HUES64 (cell line): ENCODE results near the gene ALDH7A1.
A peak's percentile ranks its signal among the peaks of the same experiment; 100 is the strongest.
"Not testable (repeated sequence)": the region's sequence is repeated elsewhere in the genome, so short reads cannot be mapped to it uniquely, and the experiment has no call there.

Experiments
- H3K27ac ChIP-seq: 2 replicates; pipeline ENCODE4 v1.7.0; 2013; ENCODE audit warnings: low read depth, low read length, inconsistent platforms
- H3K27me3 ChIP-seq: 2 replicates; pipeline ENCODE4 v1.6.1; 2013; ENCODE audit warnings: mild to moderate bottlenecking, low read length; ENCODE audit not compliant: insufficient read depth
- H3K36me3 ChIP-seq: 2 replicates; pipeline ENCODE4 v1.6.1; 2013; ENCODE audit warnings: mild to moderate bottlenecking, low read length; ENCODE audit not compliant: insufficient read depth
- H3K4me1 ChIP-seq: 2 replicates; pipeline ENCODE4 v1.6.1; 2013; ENCODE audit warnings: mild to moderate bottlenecking, low read length, moderate library complexity; ENCODE audit not compliant: insufficient read depth
- H3K4me3 ChIP-seq: 2 replicates; pipeline ENCODE4 v1.5.1; 2013; ENCODE audit warnings: mild to moderate bottlenecking, low read length, moderate library complexity
- H3K9ac ChIP-seq: 2 replicates; pipeline ENCODE4 v1.6.1; 2013; ENCODE audit warnings: mild to moderate bottlenecking, low read depth, low read length
- H3K9me3 ChIP-seq: 2 replicates; pipeline ENCODE4 v1.6.1; 2013; ENCODE audit warnings: low read depth, low read length; ENCODE audit not compliant: insufficient read depth
- WGBS: fragments of 150-250, 120-280 bp; methylation state at CpG from one replicate; pipeline ENCODE4 v1.1.7; 2013; ENCODE audit warnings: missing lambda C conversion rate; 5-methylcytosine and 5-hydroxymethylcytosine counted together

ALDH7A1 gene

DNA sequence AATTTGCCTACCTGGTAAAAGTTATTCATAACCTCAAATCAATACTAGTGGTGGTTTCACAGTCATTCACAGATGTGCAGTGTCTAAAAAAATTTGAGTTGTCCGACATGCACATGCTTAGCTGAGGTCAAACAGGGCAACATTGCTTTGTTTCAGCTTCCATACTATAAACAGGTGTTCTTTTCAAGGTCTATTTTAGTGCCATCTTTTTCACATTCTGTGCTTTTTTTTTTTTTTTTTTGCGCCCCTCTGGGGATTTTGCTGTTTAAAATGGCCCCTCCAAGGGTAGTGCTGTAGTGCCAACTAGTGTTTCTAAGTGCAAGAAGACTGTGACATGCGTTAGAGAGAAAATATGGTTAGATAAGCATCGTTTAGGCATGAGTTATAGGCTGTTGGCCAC lies 20.3 kb upstream of the ALDH7A1 start:
- H3K36me3 ChIP-seq = peaks cover 75% of the 10 kb centered on the region
- H3K4me1 ChIP-seq = no peaks in the 10 kb centered on the region
- H3K9me3 ChIP-seq = no peaks in the 10 kb centered on the region
- no peaks in the 10 kb centered on the region for H3K27me3 ChIP-seq
- 99% methylated on average over 3 of the region's 4 CpGs for WGBS
- H3K4me3 ChIP-seq = no peak overlapping the region
- H3K27ac ChIP-seq = no peak overlapping the region
- H3K9ac ChIP-seq = no peak overlapping the region

DNA sequence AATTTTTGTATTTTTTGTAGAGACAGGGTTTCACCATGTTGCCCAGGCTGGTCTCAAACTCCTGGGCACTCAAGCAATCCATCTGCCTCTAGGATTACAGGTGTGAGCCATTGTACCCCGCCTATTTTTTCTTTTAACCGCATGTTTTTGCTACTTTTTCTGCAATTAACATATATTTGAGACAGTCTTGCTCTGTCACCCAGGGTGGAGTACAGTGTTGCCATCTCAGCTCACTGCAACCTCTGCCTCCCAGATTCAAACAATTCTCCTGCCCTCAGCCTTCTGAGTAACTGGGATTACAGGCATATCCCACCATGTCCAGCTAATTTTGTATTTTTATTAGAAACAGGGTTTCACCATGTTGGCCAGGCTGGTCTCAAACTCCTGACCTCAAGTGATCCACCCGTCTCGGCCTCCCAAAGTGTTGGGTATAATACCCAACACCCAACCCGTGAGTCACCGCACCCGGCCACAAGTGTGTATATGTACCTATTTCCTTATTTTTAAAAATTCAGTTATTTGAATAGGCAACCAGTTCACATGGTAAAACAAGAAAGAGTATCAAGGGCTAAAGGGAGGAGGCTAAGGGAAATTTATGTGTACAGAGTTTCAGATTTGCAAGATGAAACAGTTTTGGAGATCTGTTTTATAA lies 19.0 kb upstream of the ALDH7A1 start:
- no peaks in the 10 kb centered on the region for H3K9me3 ChIP-seq
- H3K4me3 ChIP-seq = no peak overlapping the region
- no peaks in the 10 kb centered on the region for H3K4me1 ChIP-seq
- no peak overlapping the region for H3K27ac ChIP-seq
- H3K9ac ChIP-seq = no peak overlapping the region
- H3K36me3 ChIP-seq = peaks cover 75% of the 10 kb centered on the region
- no peaks in the 10 kb centered on the region for H3K27me3 ChIP-seq
- WGBS = 96% methylated on average over 7 of the region's 7 CpGs

- Histone ChIP-seq H3K4me3 (no peak overlapping the region), H3K9ac (no peak overlapping the region), H3K27me3 (no peaks in the 10 kb centered on the region), H3K36me3 (peaks cover 80% of the 10 kb centered on the region), H3K4me1 (no peaks in the 10 kb centered on the region), H3K27ac (no peak overlapping the region), H3K9me3 (no peaks in the 10 kb centered on the region)
- WGBS = 96% methylated on average over 6 of the region's 6 CpGs
Observed at GRCh38 chr5:126610616-126611015, 15.6 kb upstream of the ALDH7A1 start.

DNA sequence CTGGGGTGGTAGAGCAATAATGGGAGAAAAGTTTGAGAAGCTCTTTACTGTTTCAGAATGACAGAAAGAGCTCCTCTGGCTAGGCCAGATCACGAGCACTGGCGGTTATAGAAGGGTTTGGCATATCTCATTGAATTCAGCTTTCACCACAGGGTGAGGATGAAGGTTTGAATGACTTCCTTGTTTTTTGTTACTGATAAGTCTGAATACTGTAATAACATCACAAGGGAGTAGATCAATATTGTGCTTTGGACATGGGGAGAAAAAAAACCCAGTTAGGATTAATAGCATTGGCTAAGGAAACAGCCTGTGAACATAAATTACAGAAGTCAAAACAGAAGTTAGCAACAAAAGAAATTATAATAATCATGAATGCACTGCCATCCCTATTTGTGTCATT lies 15.1 kb upstream of the ALDH7A1 start:
- WGBS = 94% methylated on average over 2 of the region's 2 CpGs
- no peak overlapping the region for H3K9ac ChIP-seq
- no peak overlapping the region for H3K27ac ChIP-seq
- H3K4me1 ChIP-seq = no peaks in the 10 kb centered on the region
- H3K9me3 ChIP-seq = no peaks in the 10 kb centered on the region
- H3K4me3 ChIP-seq = no peak overlapping the region
- peaks cover 84% of the 10 kb centered on the region for H3K36me3 ChIP-seq
- H3K27me3 ChIP-seq = no peaks in the 10 kb centered on the region

- Histone ChIP-seq H3K36me3 (peaks cover 75% of the 10 kb centered on the region), H3K27ac (no peak overlapping the region), H3K9ac (no peak overlapping the region), H3K27me3 (no peaks in the 10 kb centered on the region), H3K4me3 (no peak overlapping the region), H3K4me1 (peaks cover 11% of the 10 kb centered on the region), H3K9me3 (no peaks in the 10 kb centered on the region)
- 96% methylated on average over 4 of the region's 5 CpGs for WGBS
Observed at GRCh38 chr5:126605525-126605924, 10.5 kb upstream of the ALDH7A1 start.

DNA sequence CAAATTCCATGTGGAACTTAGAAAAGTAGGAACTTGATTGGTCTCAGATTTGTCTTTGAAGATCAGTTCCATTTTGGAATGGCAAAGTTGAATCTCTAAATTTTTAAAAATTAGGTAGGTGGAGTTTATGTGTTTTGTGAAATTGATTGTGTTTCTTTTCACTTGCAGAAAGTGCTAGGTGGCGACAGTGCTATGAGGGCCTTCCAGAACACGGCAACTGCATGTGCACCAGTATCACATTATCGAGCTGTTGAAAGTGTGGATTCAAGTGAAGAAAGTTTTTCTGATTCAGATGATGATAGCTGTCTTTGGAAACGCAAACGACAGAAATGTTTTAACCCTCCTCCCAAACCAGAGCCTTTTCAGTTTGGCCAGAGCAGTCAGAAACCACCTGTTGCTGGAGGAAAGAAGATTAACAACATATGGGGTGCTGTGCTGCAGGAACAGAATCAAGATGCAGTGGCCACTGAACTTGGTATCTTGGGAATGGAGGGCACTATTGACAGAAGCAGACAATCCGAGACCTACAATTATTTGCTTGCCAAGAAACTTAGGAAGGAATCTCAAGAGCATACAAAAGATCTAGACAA lies 8.5 kb upstream of the ALDH7A1 start:
- Histone ChIP-seq H3K9ac (no peak overlapping the region), H3K4me1 (peaks cover 25% of the 10 kb centered on the region), H3K27ac (no peak overlapping the region), H3K36me3 (peaks cover 54% of the 10 kb centered on the region), H3K9me3 (no peaks in the 10 kb centered on the region), H3K4me3 (no peak overlapping the region), H3K27me3 (no peaks in the 10 kb centered on the region)
- 96% methylated on average over 5 of the region's 6 CpGs for WGBS

DNA sequence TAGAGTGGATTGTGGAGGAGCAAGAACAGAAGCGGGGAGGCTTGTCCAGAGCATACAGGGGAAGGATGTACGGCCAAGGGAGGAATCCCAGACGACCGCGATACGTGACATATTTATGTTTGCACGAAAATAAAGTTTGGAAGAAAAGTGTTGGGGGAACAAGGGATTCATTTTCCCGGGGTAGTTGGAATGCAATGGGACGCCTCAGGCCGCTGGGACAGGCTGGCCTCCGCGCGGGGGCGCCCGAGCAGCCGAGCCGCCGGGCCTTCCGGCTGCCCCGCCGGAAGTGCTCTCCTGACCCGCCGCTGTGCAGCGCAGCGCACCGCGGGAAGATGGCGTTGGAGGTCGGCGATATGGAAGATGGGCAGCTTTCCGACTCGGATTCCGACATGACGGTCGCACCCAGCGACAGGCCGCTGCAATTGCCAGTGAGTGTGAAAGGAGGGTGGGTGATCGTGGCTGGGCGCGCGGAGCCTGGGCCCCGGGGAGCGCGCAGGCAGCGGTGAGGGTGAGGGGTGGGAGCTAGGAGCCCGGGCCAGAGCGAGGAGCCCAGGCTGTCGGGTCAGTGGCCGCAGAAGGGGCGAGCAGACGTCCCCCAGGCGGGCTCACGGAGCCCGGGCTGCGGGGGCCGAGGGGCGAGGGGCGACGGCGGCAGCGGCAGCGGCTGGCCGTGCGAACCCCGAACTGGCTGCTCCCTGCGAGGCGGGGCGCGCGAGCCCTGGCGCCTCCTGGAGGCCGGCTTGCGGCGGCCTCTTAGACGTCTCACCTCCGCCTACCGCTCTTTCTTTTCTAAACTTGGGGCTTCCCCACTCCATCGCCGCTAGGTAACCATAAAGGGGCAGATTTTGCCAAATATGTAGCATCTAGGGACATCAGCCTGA lies 5.9 kb upstream of the ALDH7A1 start, which contains the start of gene PHAX:
Gene PHAX, plus strand, starts transcription at position 317 of the 881 bp plus-strand sequence. Its CDS starts 16 bp downstream, at position 333.
- Histone ChIP-seq H3K27ac (peak within 1 kb of the TSS; percentile 86), H3K9me3 (no peaks in the 10 kb centered on the region), H3K4me3 (peak within 1 kb of the TSS; percentile 74), H3K4me1 (peaks cover 25% of the 10 kb centered on the region), H3K9ac (peak within 1 kb of the TSS; percentile 97), H3K36me3 (peaks cover 30% of the 10 kb centered on the region), H3K27me3 (no peaks in the 10 kb centered on the region)
- WGBS = 2% methylated on average over 79 of the region's 79 CpGs

DNA sequence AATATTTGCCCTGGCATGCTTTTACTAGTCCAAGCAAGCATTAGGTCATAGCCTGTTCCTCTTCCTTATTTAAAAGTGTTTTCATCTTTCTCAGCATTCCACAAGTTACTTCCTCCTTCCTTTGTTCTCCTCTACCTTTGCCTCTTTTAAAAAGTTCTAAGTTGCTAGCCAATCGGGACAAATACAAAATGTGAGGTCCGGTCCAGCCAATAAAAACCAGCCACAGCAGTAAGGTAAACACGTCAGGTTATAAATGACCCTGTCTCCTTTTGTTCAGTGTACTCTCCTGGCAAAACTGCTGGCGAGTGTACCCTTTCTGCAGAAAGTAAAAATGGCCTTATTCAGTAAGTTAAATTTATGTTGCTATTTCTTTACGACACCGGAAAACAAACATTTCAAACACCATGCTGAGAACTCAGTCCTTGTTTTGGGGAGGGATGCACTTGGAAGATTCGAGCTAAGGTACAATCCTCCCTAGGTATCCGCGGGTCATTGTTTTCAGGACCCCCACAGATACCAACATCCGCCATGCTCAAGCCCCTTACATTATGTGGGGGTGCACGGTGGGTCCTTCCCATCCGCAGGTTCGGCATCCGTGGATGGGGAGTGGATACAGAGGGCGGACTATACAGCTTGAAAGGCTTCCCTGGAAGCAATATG lies 5.1 kb upstream of the ALDH7A1 start:
- not testable (repeated sequence) for H3K9me3 ChIP-seq
- peak overlapping the region; percentile 74 for H3K4me3 ChIP-seq

DNA sequence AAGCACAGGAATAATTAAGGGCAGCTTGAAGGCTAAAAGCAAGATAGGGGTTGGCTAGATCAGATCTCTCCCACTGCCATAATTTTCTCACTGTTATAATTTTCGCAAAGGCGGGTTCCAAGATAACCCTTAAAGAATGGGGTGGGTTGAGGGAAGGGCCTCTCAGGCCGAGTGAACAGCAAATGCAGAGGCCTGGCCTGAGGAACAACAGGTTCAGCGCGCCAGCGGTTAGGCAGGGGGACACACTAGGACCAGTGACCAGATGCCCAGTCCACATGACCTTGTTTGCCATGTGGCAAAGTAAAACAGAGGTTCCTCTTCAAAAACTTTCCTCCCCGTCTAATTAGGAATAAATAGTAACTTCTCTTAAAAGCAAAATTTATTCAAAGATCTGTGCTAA lies 4.5 kb upstream of the ALDH7A1 start:
- Histone ChIP-seq H3K9ac (peak overlapping the region; percentile 45; the same call in 1 of the 2 replicates), H3K9me3 (no peaks in the 10 kb centered on the region), H3K27ac (no peak overlapping the region; the same call in 1 of the 2 replicates), H3K36me3 (peaks cover 18% of the 10 kb centered on the region), H3K4me1 (peaks cover 25% of the 10 kb centered on the region), H3K4me3 (no peak overlapping the region), H3K27me3 (no peaks in the 10 kb centered on the region)
- 95% methylated on average over 6 of the region's 7 CpGs for WGBS

More for the DNA sequence above, 5.1 kb upstream of the ALDH7A1 start:
- H3K27ac ChIP-seq = peak overlapping the region; percentile 69
- peaks cover 22% of the 10 kb centered on the region for H3K36me3 ChIP-seq
- not testable (repeated sequence) for H3K27me3 ChIP-seq
- H3K4me1 ChIP-seq = peaks cover 25% of the 10 kb centered on the region
- 60% methylated on average over 15 of the region's 15 CpGs for WGBS
- peak overlapping the region; percentile 97 for H3K9ac ChIP-seq

DNA sequence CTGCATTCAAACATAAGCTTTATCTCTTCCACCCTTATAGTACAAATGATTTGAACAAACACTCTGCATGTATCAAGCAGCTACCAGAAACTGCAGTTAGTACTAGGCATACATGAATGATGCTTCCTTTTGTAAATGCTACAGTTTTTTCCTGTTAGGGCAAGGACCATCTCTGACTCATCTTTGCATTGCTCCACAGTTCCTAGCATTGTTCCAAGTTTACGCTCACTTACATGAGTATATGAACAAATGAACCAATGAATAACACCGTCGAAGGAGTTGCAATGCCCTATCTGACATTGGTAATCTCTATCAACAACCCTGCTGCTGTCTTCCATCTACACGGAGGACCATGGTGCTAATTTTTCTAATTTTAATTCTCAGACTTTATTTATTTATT lies 2.1 kb upstream of the ALDH7A1 start:
- WGBS = 90% methylated on average over 4 of the region's 4 CpGs
- H3K4me1 ChIP-seq = peaks cover 25% of the 10 kb centered on the region
- no peak overlapping the region for H3K4me3 ChIP-seq
- no peak overlapping the region for H3K27ac ChIP-seq
- H3K9me3 ChIP-seq = no peaks in the 10 kb centered on the region
- H3K9ac ChIP-seq = no peak overlapping the region
- H3K27me3 ChIP-seq = no peaks in the 10 kb centered on the region
- peaks cover 7% of the 10 kb centered on the region for H3K36me3 ChIP-seq
